Lower lobe of right lung (tissue), 2 donors: ENCODE measurements around the gene UVRAG. TPM values are rescaled to one million over a fixed set of nuclear protein-coding genes. Genes with fewer than 3 reads are reported as not detected.

Source experiments
- ATAC-seq, 2 donors: fragments of 200-7000 bp; cut with Tn5 transposase; one replicate each; pipeline ENCODE4 v1.9.1; 2020 to 2022; ENCODE audit warnings: mild to moderate bottlenecking in 2 of 2, moderate library complexity in 2 of 2
- DNase-seq: peaks from one replicate; pipeline ENCODE4 v3.0.0-alpha.2; 2020
- H3K27ac ChIP-seq: fragments of 200-600 bp; one replicate; pipeline ENCODE4 v1.8.0; 2022
- H3K27me3 ChIP-seq: fragments of 200-600 bp; one replicate; pipeline ENCODE4 v1.8.0; 2022; ENCODE audit warnings: low read depth
- H3K36me3 ChIP-seq: fragments of 200-600 bp; one replicate; pipeline ENCODE4 v1.8.0; 2022; ENCODE audit warnings: mild to moderate bottlenecking
- H3K4me1 ChIP-seq: fragments of 200-600 bp; one replicate; pipeline ENCODE4 v1.8.0; 2022
- H3K4me3 ChIP-seq: fragments of 200-600 bp; one replicate; pipeline ENCODE4 v1.8.0; 2022; ENCODE audit warnings: mild to moderate bottlenecking
- H3K9me3 ChIP-seq: fragments of 200-600 bp; one replicate; pipeline ENCODE4 v1.8.0; 2022
- CTCF ChIP-seq: fragments of 200-600 bp; IDR thresholded peaks from one replicate; pipeline ENCODE4 v1.8.0; 2022; ENCODE audit warnings: antibody characterized with exemption, mild to moderate bottlenecking
- intact Hi-C: fragments of 100-400 bp; cut with DNase I; formaldehyde crosslinking; loops from one replicate; pipeline ENCODE4 v1.11.0; 2022
- total RNA-seq: library from RNA; stranded (reverse); fragmentation: NEBNext Ultra II Directional; extraction: Animal tissue kit (Norgen Biotek cat#: 25700); gene quantifications from one replicate; pipeline ENCODE4 v1.2.1, GENCODE V29; 2021
- donor health status: DM: no; HTN: yes; CAD: no; lungs with severe emphysema.

Gene UVRAG
- total RNA-seq, 1 donor from 2014 or later = 36.0 TPM

- no peak for DNase-seq
- intact Hi-C loops = no loop called here
- Histone ChIP-seq H3K4me1 (peaks cover 5% of the 10 kb centered on the region), H3K9me3 (no peaks in the 10 kb centered on the region), H3K4me3 (no peak overlapping the region), H3K27me3 (no peaks in the 10 kb centered on the region), H3K36me3 (peaks cover 9% of the 10 kb centered on the region), H3K27ac (no peak overlapping the region)
- no peak for TF ChIP-seq CTCF
- ATAC-seq = no peak
These were observed 93.0 kb downstream of the UVRAG start for GRCh38 chr11:75907906-75908527.

GRCh38 chr11:75910426-75911145 lies 95.6 kb downstream of the UVRAG start:
- no peak overlapping the region for H3K27ac ChIP-seq
- no peaks in the 10 kb centered on the region for H3K9me3 ChIP-seq
- ATAC-seq = no peak
- H3K27me3 ChIP-seq = no peaks in the 10 kb centered on the region
- DNase-seq = no peak
- H3K4me1 ChIP-seq = no peaks in the 10 kb centered on the region
- no peak overlapping the region for H3K4me3 ChIP-seq
- no peak for TF ChIP-seq CTCF
- H3K36me3 ChIP-seq = peaks cover 16% of the 10 kb centered on the region
- intact Hi-C loops = no loop called here

- TF ChIP-seq CTCF = no peak
- ATAC-seq (no peak), DNase-seq (no peak)
- H3K4me3 ChIP-seq = no peak overlapping the region
- H3K27me3 ChIP-seq = no peaks in the 10 kb centered on the region
- no peak overlapping the region for H3K27ac ChIP-seq
- no peaks in the 10 kb centered on the region for H3K4me1 ChIP-seq
- intact Hi-C loops = no loop called here
- H3K36me3 ChIP-seq = peaks cover 16% of the 10 kb centered on the region
- H3K9me3 ChIP-seq = no peaks in the 10 kb centered on the region
These were observed 96.4 kb downstream of the UVRAG start for GRCh38 chr11:75911459-75911858.

- H3K4me3 ChIP-seq = no peak overlapping the region
- no peak for TF ChIP-seq CTCF
- H3K4me1 ChIP-seq = no peaks in the 10 kb centered on the region
- no peaks in the 10 kb centered on the region for H3K27me3 ChIP-seq
- intact Hi-C loops = no loop called here
- H3K9me3 ChIP-seq = no peaks in the 10 kb centered on the region
- H3K27ac ChIP-seq = no peak overlapping the region
- DNase-seq (no peak), ATAC-seq (no peak)
- H3K36me3 ChIP-seq = peaks cover 16% of the 10 kb centered on the region
These were observed 99.0 kb downstream of the UVRAG start for GRCh38 chr11:75913984-75914383.

GRCh38 chr11:75916882-75917281 lies 101.9 kb downstream of the UVRAG start:
- DNase-seq = no peak

More at GRCh38 chr11:75916882-75917281, 101.9 kb downstream of the UVRAG start:
- H3K36me3 ChIP-seq = peaks cover 16% of the 10 kb centered on the region
- H3K4me3 ChIP-seq = no peak overlapping the region
- intact Hi-C loops = no loop called here
- ATAC-seq = no peak
- no peaks in the 10 kb centered on the region for H3K9me3 ChIP-seq
- TF ChIP-seq CTCF = no peak
- no peak overlapping the region for H3K27ac ChIP-seq
- H3K4me1 ChIP-seq = no peaks in the 10 kb centered on the region
- H3K27me3 ChIP-seq = no peaks in the 10 kb centered on the region
